GM21529 (cell line): ENCODE results near the gene C1orf53.
"Not testable (repeated sequence)": the region's sequence is repeated elsewhere in the genome, so short reads cannot be mapped to it uniquely, and the experiment has no call there.

Experiments used
- ATAC-seq: cut with Tn5 transposase; IDR thresholded peaks from one replicate; pipeline ENCODE4 v1.9.1; 2021; ENCODE audit not compliant: unreplicated experiment

The C1orf53 gene

DNA sequence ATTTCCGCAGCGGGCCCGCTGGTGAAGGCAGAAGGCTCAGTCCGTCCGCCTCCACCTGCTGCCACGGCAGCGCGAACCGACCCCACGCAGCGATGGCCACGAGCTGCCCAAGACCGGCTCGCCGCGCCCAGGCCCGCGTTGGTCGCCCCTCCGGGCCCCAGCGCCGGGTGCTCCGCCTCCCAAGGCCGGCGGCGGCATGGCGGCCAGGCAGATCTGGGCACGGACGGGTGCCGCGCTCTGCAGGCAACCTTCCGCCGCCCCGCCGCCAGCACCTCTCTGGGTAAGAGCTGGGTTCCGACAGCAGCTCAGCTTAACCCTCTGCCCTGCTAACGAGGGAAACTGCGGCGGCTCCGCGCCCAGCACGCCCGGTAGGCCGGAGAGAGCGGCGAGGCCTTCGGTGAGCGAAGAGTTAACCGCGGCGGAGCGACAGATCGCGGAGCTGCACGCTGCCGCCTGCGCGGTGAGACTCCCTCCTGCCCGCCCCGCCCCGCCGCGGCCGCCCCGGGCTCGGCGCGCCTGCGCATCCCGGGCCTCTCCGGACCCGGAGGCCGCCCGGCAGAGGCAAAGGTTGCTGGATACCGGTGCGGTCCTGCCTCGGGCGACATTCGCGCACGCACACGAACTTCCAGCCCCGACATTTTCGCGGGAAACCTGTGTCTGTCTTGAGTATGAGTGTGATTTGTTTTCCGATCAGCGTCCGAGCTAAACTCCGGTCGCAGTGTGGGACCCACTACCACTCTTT, at the start of gene C1orf53:
TSS of gene C1orf53 (plus strand) at position 177 of the 742 bp plus-strand sequence. CDS start at position 197, 20 bp downstream.
- peak; percentile 97 for ATAC-seq

DNA sequence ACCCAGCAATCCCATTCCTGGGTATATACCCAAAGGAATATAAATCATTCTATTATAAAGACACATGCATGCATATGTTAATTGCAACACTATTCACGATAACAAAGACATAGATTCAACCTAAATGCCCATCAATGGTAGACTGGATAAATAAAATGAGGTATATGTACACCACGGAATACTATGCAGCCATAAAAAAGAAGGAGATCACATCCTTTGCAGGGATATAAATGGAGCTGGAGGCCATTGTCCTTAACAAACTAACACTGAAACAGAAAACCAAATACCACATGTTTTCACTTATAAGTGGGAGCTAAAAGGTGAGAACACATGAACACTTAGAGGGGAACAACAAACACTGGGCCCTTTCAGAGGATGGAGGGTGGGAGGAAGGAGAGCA, 46.7 kb upstream of the C1orf53 start:
- ATAC-seq = not testable (repeated sequence)

DNA sequence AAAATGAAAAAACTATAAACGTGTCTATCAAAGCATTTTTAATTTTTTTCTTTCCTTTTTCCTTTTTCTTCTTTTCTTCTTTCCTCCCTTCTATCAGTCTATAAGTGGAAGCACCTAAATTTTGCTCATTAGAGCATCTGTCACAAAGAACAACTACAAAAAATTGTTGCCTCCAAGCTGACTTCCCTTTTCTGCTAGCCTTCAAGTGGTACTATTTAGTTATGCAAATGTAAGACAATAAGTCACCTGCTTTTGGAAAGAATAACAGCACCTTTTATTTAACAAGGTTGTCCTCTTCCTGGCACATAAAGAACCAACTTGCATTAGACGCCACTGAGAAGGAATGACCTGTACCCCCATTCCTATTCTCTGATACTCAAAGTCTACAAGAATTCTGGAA, 45.0 kb upstream of the C1orf53 start:
- ATAC-seq = no peak

GRCh38 chr1:197859024-197859423, 43.4 kb upstream of the C1orf53 start:
- no peak for ATAC-seq

- no peak for ATAC-seq
These were observed 40.2 kb upstream of the C1orf53 start for GRCh38 chr1:197862221-197862620.

- ATAC-seq = no peak
These were observed 39.8 kb upstream of the C1orf53 start for GRCh38 chr1:197862671-197863070.

GRCh38 chr1:197865809-197866208, 36.6 kb upstream of the C1orf53 start:
- no peak for ATAC-seq

DNA sequence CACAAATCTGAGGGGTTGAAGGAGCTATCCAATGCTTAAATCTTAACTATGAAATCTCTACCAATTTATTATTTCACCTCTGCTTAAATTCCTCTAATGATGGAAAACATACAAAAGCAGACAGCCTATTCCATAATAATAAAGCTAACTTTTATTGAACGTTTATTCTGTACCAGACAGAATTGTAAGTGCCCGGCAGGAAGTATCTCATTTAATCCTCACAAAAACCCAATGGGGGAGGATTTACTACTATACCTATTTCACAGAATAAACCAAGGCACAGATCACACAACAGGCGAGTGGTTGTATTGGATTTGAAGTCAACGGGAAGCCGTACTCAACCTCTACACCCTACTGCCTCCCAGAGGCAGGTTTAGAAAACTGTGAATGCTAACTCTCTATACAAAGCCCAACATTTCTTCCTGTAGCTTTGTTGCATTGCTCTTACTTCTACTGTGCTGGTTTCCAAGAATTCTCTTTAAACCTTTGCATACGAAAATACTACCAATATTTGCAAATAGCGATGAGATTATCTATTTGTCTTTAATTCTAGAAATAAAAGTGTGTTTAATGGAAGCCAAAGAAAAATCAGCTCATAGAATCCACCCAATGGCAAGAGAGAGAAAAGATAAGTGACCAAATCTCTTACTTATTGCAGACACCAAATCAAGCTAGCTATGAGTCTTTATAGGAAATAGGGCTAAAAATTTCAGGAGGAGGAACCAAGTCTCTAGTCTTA, 33.5 kb upstream of the C1orf53 start:
- ATAC-seq = peak; percentile 91

DNA sequence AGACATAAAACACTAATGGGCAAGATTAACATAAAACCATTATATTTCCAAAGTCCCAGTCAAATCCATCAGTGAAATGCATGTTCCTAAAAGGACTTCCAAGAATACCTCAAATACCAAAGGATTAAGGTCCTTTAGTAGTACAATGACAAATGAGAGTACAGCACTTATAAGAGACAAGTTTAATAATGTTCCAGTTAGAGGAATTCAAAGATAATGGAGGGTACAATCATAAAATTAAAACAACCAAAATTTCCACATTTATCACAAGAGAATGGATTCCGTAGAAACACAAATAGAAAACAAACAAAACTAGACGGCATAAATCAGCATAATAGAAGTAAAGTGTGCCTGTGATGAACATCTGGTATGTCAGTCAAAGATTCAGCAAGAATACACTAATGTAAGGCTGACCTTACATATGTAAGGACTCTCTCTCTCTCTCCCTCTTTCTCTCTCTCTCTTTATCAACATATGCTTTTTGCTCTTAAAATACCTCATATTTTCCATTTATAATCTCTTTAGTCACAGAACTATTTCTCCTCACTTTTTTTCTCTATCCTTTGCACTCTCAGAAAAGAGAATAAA, 32.8 kb upstream of the C1orf53 start:
- no peak for ATAC-seq

GRCh38 chr1:197876894-197877293, 25.5 kb upstream of the C1orf53 start:
- no peak for ATAC-seq

DNA sequence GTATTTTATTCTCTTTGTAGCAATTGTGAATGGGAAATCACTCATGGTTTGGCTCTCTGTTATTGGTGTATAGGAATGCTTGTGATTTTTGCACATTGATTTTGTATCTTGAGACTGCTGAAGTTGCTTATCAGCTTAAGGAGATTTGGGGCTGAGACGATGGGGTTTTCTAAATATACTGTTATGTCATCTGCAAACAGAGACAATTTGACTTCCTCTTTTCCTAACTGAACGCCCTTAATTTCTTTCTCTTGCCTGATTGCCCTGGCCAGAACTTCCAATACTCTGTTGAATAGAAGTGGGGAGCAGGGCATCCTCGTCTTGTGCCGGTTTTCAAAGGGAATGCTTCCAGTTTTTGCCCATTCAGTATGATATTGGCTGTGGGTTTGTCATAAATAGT, 22.0 kb upstream of the C1orf53 start:
- not testable (repeated sequence) for ATAC-seq

- ATAC-seq = not testable (repeated sequence)
These were observed 20.2 kb upstream of the C1orf53 start for GRCh38 chr1:197882241-197882640.

GRCh38 chr1:197884173-197884572, 18.3 kb upstream of the C1orf53 start:
- no peak for ATAC-seq

DNA sequence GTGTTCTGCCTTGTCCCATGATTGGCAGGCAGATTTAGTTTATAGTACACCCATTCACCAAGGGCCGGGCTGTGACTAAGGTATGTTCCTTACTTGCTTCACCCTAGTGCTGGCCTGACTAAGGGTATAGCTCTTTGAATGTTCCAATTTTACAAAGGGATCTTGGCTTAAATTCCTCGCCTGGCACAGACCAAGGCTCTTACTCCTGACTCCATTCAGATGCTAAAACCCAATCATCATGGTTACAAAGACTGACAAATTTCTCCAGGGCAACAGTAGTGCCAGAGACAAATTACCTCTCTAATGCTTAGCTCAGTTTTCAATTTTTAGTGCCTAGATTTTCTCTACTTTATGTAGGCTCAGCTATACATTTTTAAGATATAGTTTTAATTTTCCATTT, 11.5 kb upstream of the C1orf53 start:
- ATAC-seq = no peak

DNA sequence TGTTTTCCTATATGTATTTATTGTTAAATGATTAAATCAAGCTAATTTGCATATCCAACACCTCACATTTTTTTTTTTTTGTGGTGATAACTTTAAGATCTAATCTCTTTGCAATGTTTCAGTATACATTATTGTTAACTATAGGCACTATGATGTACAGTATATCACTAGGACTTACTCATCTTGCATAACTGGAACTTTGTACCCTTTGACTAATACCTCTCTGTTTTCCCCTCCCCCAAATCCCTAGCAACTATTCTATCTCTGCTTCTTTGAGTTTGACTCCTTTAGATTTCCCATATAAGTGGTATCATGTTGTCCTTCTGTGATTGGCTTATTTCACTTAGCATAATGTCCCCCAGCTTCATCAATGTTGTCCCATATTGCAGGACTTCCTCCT, 9.7 kb upstream of the C1orf53 start:
- ATAC-seq = no peak

- ATAC-seq = no peak
These were observed 6.1 kb upstream of the C1orf53 start for GRCh38 chr1:197896301-197896700.

DNA sequence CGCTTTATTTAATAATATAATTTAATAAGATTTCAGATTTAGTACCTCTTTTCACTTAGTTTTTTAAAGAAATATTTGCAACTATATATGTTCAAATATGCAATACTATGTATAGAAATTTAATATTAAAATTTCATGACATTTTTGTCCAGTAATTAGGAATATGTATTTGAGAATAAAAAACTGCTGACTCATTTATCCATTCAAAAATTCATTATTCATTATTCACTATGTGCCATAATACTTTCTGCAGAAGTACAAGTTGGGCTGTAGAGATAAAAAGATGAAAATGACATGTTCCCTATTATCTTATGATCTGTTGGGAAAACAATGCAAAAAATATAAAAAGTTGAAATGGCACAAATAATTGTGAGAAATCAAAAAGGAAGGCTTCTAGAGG, 3.4 kb upstream of the C1orf53 start:
- no peak for ATAC-seq

GRCh38 chr1:197902131-197902453, 338 bp upstream of the C1orf53 start:
- no peak for ATAC-seq

DNA sequence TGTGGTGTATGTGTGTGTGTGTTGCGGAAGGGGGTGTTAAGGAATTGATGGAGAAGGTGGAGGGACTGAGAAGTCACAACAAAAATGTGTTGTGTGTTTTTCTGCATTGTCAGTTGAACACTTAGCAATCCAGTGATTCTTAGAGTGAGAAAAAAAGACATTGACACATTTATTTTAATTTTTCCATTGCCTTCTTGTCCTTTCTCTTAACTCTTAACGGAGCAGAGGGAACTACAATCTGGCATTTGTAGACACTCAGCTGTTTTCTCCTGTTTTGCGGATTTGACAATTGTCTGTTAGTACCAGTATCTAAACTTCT, 725 bp downstream of the C1orf53 start:
- ATAC-seq = no peak

GRCh38 chr1:197904126-197904787, 1.8 kb downstream of the C1orf53 start:
- no peak for ATAC-seq

GRCh38 chr1:197905699-197906351, 3.4 kb downstream of the C1orf53 start:
- no peak for ATAC-seq
